Heart left ventricle (tissue), 13 donors: ENCODE results near the gene VEZT.

Experiments
- CTCF ChIP-seq, 12 donors: fragments of 200-600 bp; sonication (generic) in 4 of 12; IDR thresholded peaks; one replicate each; pipeline versions ENCODE4 v1.5.0 to v1.8.0; 2018 to 2022; ENCODE audit warnings: antibody characterized with exemption in 12 of 12, mild to moderate bottlenecking in 5 of 12
- POLR2A ChIP-seq, 2 donors: fragments of 450-650 bp; IDR thresholded peaks; one replicate each; pipeline ENCODE4 v1.6.1; 2017; ENCODE audit warnings: antibody characterized with exemption in 2 of 2, mild to moderate bottlenecking in 2 of 2, moderate library complexity in 2 of 2
- donor health status: ischemic (EF 13 %, LVEDD 7.1; RV severe dilation, severe dysfunction).
- donor health status: DM: no; HTN: yes; CAD: no.
- donor health status: DM: no; HTN: no; CAD: no.
- donor health status: ischemic (EF 25% LVEDD 6.9; RV normal size, moderate dysfunction).
- donor health status: ischemic (EF 25% LVEDD 5.7; RV mildly dilated, moderate dysfunction).
- donor health status: ischemic (EF 35%, LVEDD 5.7; RV mildly dilated, moderate dysfunction).
- donor health status: nonischemic (EF 11% LVEDD 7.7; RV severe dilation, severe dysfunction).
- donor health status: DM: yes; HTN: yes; CAD: no.
- donor health status: PGD.
- donor health status: ischemic (EF 29% LVEDD 5.4; RV normal size, mild dysfunction).
- donor health status: nonischemic (EF 23%, LVEDD 6.1; RV moderate dilation, normal function).

- no peak for TF ChIP-seq CTCF (IDR thresholded peaks at IDR 0.05)
- TF ChIP-seq POLR2A (IDR thresholded peaks at IDR 0.05) = no peak
Observed at GRCh38 chr12:95168746-95169145, 48.9 kb upstream of the VEZT start.
